ENCODE measurements around the gene TIGD2. TPM values are rescaled to one million over a fixed set of nuclear protein-coding genes. Genes with fewer than 3 reads are reported as not detected.

TIGD2 gene
- polyA plus RNA-seq, 3 donors from 2014 or later = 2.0 to 7.4 (median 3.9) TPM

GRCh38 chr4:89105726-89106125 is 5.6 kb upstream of the TIGD2 start:
- peaks cover 10 to 13% of the 10 kb centered on the region in 2 donors for H3K4me1 Mint-ChIP-seq
- H3K27ac Mint-ChIP-seq = no peak overlapping the region
- no peak for DNase-seq
- H3K36me3 Mint-ChIP-seq = no peaks in the 10 kb centered on the region
- H3K27me3 Mint-ChIP-seq (ENCODE audit: low read depth in 3 of 3) = peaks cover 8 to 9% (median 8%) of the 10 kb centered on the region in 3 donors
- no peak overlapping the region for H3K4me3 Mint-ChIP-seq
- H3K9me3 Mint-ChIP-seq = no peaks in the 10 kb centered on the region

- Mint-ChIP-seq H3K27ac (no peak overlapping the region), H3K9me3 (no peaks in the 10 kb centered on the region), H3K4me3 (no peak overlapping the region), H3K36me3 (peaks cover 0 to 6% (median 2%) of the 10 kb centered on the region in 3 donors), H3K27me3 (ENCODE audit: low read depth in 3 of 3) (peaks cover 6 to 16% (median 14%) of the 10 kb centered on the region in 3 donors), H3K4me1 (peaks cover 23 to 30% of the 10 kb centered on the region in 2 donors)
- no peak for DNase-seq
Measured at GRCh38 chr4:89108091-89108490, 3.2 kb upstream of the TIGD2 start.

DNA sequence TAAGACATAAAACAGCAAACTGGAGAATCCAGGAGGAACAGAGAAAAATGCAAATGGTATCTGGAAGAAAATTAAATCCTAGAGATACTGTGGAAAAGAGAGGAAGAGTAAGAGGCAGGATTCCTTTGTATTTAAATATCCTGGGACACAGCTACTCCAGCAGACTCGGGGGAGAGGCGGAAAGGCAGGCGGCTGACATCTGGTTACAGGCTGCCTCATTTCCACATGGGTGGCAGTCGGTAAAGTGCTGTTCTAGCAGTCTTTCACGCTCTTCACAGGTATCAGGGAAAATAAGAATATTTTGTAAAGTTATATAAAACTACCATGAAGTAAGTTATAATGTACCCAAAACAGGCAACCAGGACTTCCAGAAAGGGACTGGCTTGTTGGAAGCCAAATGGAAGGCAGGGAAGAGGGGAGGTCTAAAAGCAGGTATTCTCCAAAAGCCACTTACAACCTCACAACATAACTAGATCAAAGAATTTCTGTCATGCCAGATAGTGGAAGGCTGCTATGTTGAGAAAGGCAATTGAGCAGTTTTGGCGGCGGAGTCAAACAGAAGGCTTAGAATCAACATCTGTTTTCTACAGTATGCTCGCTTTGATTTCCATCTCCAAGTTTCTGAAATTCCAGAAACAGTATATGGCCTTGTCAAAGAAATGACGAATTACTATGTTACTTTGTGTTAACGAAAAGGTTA is 1.3 kb upstream of the TIGD2 start:
- Mint-ChIP-seq H3K36me3 (peaks cover 0 to 8% (median 8%) of the 10 kb centered on the region in 3 donors), H3K27me3 (ENCODE audit: low read depth in 3 of 3) (peaks cover 6 to 14% (median 12%) of the 10 kb centered on the region in 3 donors), H3K4me3 (peak overlapping the region; percentile 90 to 93 (median 91)), H3K9me3 (no peaks in the 10 kb centered on the region), H3K27ac (peak overlapping the region; percentile 76 to 91 (median 86)), H3K4me1 (peaks cover 23 to 35% of the 10 kb centered on the region in 2 donors)
- DNase-seq = no peak

DNA sequence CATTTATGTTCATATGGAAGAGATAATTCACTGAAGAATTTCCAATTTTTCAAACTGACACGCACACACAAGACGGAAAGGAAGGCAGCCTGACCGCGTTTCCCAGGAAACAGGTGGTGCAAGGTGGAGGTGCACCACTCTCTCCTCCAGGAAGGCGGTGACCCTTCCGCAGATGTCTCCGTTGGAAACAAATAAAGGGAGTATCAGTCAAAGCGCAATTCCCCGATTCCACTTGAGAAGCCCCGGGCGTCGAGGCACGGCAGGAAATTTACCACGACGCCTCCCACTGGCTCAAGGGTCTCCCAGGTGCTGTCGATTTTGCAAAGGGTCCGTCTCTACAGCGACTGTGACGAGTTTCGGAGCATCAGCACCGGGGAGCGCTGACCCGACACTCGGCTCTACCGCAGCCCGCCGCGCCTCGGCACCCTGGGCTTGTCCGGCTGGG is 770 bp upstream of the TIGD2 start:
- no peaks in the 10 kb centered on the region for H3K9me3 Mint-ChIP-seq
- peaks cover 6 to 14% (median 12%) of the 10 kb centered on the region in 3 donors for H3K27me3 Mint-ChIP-seq (ENCODE audit: low read depth in 3 of 3)
- H3K36me3 Mint-ChIP-seq = peaks cover 0 to 8% (median 8%) of the 10 kb centered on the region in 3 donors
- no peak for DNase-seq
- H3K27ac Mint-ChIP-seq = peak overlapping the region; percentile 76 to 91 (median 86)
- H3K4me3 Mint-ChIP-seq = peak overlapping the region; percentile 90 to 93 (median 91)
- peaks cover 23 to 35% of the 10 kb centered on the region in 2 donors for H3K4me1 Mint-ChIP-seq

DNA sequence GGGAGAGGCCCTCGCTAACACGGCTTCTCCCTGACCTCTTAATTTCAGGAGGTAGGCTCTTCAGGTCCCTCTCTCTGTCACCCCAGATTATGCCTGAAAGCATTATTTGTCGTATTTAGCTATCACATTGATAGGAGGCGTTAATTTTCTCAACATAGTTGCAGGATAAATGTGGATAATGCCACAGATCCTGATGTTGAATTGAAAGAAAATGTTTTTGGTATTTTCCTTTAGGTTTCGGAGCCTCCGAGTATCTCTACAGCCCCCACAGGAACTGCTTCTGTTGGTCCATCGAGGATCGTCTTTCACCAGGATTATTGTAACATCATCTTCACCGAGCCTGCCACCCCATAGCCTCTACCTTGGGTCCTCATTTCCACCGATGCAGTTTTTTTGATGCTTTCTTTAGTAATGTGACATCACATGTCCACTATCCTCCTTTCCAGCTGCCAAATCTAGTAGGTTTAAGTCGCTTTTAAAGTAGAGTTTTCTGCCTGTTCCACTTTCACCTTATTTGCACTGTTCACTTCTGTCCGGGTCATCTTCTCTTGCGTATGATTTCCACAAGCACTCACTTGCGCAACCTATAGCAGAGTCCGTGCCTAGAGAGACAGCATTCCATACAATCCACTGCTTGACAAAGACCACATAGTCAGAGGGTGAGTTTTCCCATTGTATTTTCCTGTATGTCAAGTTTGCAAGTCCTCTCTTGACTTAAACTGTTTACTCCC is 665 bp downstream of the TIGD2 start:
- Mint-ChIP-seq H3K4me1 (peaks cover 23 to 35% of the 10 kb centered on the region in 2 donors), H3K27ac (peak overlapping the region; percentile 55 to 90 (median 82)), H3K9me3 (no peaks in the 10 kb centered on the region), H3K36me3 (peaks cover 0 to 8% (median 8%) of the 10 kb centered on the region in 3 donors), H3K27me3 (ENCODE audit: low read depth in 3 of 3) (peaks cover 6 to 12% (median 9%) of the 10 kb centered on the region in 3 donors), H3K4me3 (peak overlapping the region; percentile 88 to 94 (median 92))
- DNase-seq = peak in 2 of 3 donors; percentile 4 to 13

DNA sequence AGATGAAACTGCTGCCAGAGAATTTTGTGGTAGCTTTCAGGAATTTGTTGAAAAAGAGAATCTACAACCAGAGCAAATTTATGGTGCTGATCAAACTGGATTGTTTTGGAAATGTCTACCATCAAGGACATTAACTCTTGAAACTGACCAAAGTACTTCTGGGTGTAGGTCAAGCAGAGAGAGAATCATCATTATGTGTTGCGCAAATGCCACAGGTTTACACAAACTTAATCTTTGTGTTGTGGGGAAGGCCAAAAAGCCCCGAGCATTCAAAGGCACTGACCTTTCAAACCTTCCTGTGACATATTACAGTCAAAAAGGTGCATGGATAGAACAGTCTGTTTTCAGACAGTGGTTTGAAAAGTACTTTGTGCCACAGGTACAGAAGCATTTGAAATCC is 2.1 kb downstream of the TIGD2 start:
- Mint-ChIP-seq H3K4me1 (peaks cover 23 to 35% of the 10 kb centered on the region in 2 donors), H3K27me3 (ENCODE audit: low read depth in 3 of 3) (peaks cover 4 to 12% (median 9%) of the 10 kb centered on the region in 3 donors), H3K36me3 (peaks cover 0 to 8% (median 8%) of the 10 kb centered on the region in 3 donors), H3K4me3 (no peak overlapping the region), H3K27ac (no peak overlapping the region), H3K9me3 (no peaks in the 10 kb centered on the region)
- DNase-seq = no peak

DNA sequence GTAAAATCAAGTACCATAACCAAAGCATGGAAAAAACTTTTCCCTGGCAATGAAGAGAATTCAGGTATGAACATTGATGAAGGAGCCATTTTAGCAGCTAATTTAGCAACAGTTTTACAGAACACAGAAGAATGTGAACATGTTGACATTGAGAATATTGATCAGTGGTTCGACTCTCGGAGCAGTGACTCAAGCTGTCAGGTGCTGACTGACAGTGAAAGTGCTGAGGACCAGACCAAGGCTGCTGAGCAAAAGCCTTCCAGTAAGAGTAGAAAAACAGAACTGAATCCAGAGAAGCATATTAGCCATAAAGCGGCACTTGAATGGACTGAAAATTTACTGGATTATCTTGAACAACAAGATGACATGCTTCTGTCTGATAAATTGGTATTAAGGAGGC is 2.8 kb downstream of the TIGD2 start:
- Mint-ChIP-seq H3K36me3 (peaks cover 0 to 8% (median 8%) of the 10 kb centered on the region in 3 donors), H3K4me1 (peaks cover 23 to 35% of the 10 kb centered on the region in 2 donors), H3K9me3 (no peaks in the 10 kb centered on the region), H3K27ac (no peak overlapping the region), H3K4me3 (no peak overlapping the region), H3K27me3 (ENCODE audit: low read depth in 3 of 3) (peaks cover 4 to 12% (median 9%) of the 10 kb centered on the region in 3 donors)
- no peak for DNase-seq

DNA sequence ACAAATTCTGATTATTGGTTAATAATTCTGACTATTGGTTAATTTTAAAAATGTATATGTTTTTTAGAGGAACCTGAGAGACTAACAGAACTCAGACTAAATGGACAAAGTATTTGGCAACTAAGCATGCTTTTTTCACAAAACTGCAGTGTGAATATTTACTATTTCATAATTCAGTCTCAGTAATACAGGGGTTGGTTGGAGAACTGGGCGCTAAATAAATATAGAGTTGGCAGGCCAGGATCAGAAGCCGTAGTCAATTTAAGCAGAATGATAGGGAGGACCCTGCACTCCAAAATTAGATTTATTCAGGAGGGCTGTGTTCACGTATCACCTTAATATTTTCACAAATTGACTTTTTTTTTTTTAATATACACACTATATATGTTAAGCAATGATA is 5.8 kb downstream of the TIGD2 start:
- Mint-ChIP-seq H3K27me3 (ENCODE audit: low read depth in 3 of 3) (peaks cover 0 to under 1% (median 0%) of the 10 kb centered on the region in 3 donors), H3K4me3 (no peak overlapping the region), H3K36me3 (peaks cover 0 to 8% (median 8%) of the 10 kb centered on the region in 3 donors), H3K4me1 (peaks cover 7 to 15% of the 10 kb centered on the region in 2 donors), H3K27ac (peak overlapping the region in 2 of 6 donors; percentile 13 to 55), H3K9me3 (no peaks in the 10 kb centered on the region)
- no peak for DNase-seq

GRCh38 chr4:89119166-89119565 is 7.8 kb downstream of the TIGD2 start:
- no peak for DNase-seq
- Mint-ChIP-seq H3K27ac (no peak overlapping the region), H3K4me1 (no peaks in the 10 kb centered on the region), H3K36me3 (no peaks in the 10 kb centered on the region), H3K9me3 (no peaks in the 10 kb centered on the region), H3K4me3 (no peak overlapping the region), H3K27me3 (ENCODE audit: low read depth in 3 of 3) (no peaks in the 10 kb centered on the region)

DNA sequence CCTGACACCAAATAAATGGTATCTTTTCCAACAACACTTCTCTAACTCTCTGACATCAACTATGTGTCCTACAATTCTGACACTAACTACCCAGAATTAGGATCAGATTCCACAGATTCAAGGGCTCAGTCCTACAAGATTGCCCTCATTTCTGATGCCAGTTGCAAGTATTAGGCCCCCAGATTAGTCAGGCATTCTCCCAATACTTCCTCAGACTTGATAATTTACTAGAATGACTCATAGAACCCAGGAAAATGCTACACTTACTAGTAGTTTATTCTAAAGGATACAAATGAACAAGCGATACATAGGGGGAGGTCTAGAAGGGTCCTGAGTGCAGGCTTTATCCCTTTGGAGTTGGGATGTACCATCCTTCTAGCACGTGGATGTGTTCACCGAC is 8.5 kb downstream of the TIGD2 start:
- Mint-ChIP-seq H3K27me3 (ENCODE audit: low read depth in 3 of 3) (no peaks in the 10 kb centered on the region), H3K36me3 (no peaks in the 10 kb centered on the region), H3K27ac (no peak overlapping the region), H3K9me3 (no peaks in the 10 kb centered on the region), H3K4me1 (no peaks in the 10 kb centered on the region), H3K4me3 (no peak overlapping the region)
- DNase-seq = no peak

DNA sequence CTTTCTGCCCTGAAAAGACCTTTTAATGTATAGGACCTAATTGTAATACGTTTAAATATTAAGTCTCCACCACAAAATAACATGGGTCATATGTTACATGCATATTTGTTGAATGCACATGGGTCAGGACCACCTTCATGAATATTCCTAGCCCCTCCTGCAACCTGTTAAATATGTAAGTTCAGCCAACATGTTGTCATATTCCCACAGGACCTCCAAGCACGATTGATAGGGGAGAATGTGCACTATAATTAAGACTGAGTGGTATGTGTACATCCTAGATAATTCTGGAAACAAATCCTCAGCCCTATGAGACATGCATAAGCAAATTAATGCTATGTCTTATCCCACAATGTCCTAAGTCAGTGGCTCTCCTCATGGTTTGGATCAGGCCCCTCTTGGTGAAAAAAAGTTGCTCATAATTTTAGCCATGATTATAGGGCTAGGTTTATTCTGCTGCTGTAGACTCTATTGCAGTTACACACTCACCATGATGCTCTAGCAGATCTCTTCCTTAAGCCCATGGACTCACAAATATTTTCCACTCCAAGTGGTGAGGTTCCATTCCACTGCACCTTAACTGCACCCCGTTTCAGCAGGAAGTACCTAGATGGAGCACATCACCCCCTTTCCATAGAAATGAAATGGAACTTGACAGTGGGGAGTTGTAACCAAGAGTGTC is 10.2 kb downstream of the TIGD2 start:
- H3K9me3 Mint-ChIP-seq = no peaks in the 10 kb centered on the region
- no peak for DNase-seq

DNA sequence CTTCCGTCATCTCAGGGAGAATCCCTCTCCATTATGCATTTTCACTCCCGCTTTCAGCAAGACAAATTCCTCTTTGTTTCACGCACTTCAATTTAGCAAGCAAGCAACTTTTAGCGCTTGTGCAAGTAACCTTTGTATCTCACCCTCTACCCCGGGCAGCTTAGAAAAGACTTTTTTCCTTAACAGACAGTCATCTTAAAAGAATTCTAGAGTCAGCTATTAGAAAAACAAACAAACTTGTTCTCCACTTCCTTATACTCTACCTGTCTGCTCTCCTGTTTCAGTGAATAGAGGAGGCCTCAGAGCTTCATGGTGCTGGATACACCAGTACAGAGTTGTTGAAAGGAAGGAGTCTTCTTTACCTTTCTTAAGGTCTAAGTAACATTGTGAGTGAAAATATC is 12.1 kb downstream of the TIGD2 start:
- Mint-ChIP-seq H3K4me3 (no peak overlapping the region), H3K27me3 (ENCODE audit: low read depth in 3 of 3) (peaks cover 0 to 2% (median 0%) of the 10 kb centered on the region in 3 donors), H3K27ac (no peak overlapping the region), H3K4me1 (no peaks in the 10 kb centered on the region), H3K36me3 (no peaks in the 10 kb centered on the region), H3K9me3 (no peaks in the 10 kb centered on the region)
- no peak for DNase-seq

More for the DNA sequence above, 10.2 kb downstream of the TIGD2 start:
- Mint-ChIP-seq H3K27me3 (ENCODE audit: low read depth in 3 of 3) (peaks cover 0 to 2% (median 0%) of the 10 kb centered on the region in 3 donors), H3K27ac (no peak overlapping the region), H3K4me3 (no peak overlapping the region), H3K4me1 (no peaks in the 10 kb centered on the region), H3K36me3 (no peaks in the 10 kb centered on the region)

DNA sequence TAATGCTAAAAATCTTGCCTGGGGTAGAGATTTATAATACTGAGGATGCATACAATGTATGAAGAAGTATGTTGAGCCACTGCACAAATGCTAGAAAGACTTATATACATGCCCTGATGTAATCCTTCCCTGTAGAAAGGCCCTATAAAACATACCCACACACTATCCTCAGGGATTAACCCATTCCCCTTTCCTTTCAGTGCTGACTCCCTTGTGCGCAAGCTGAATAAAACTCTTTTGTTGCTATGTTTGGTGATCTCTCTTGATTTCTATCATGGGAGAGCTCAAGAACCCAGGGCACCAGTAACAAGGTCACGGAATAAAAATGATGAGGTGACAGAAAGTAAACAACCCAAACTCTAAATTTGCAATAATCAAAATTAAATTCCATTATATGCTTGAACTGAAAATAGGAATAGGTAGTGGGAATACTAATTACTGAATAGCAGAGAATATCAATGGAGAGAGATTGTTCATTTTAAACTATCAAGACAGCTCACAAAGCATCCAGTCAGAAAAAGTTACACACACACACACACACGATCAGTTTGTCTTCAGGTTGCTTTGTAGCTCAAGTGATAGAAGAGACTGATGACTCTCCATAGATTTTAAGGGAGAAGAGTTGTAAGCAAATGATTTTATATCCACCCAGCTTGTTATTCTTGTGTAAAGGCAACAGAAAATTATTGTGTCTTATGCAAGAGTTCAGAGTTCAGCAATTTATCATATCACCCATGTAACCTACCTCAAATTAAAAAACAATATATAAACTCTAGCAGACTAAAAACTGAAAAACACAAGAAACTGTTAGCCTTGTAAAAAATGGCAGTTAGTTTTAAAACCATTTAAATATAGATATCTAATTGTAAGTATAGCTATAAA is 14.8 kb downstream of the TIGD2 start:
- no peaks in the 10 kb centered on the region for H3K4me1 Mint-ChIP-seq
- H3K36me3 Mint-ChIP-seq = no peaks in the 10 kb centered on the region
- H3K4me3 Mint-ChIP-seq = no peak overlapping the region
- peaks cover 0 to 4% (median 0%) of the 10 kb centered on the region in 3 donors for H3K27me3 Mint-ChIP-seq (ENCODE audit: low read depth in 3 of 3)
- no peak overlapping the region for H3K27ac Mint-ChIP-seq
- no peaks in the 10 kb centered on the region for H3K9me3 Mint-ChIP-seq
- no peak for DNase-seq

Data from immature natural killer cell (primary cell).